ENCODE measurements around the gene PPM1K. TPM values are rescaled to one million over a fixed set of nuclear protein-coding genes. Genes with fewer than 3 reads are reported as not detected.
A peak's percentile ranks its signal among the peaks of the same experiment; 100 is the strongest.

PPM1K gene
- total and polyA plus RNA-seq, 9 of the 15 experiments (the other 6 are each of a cell fraction or from before 2014, with no cell fraction given), result 8.2 to 18.0 (median 10.5) TPM

DNA sequence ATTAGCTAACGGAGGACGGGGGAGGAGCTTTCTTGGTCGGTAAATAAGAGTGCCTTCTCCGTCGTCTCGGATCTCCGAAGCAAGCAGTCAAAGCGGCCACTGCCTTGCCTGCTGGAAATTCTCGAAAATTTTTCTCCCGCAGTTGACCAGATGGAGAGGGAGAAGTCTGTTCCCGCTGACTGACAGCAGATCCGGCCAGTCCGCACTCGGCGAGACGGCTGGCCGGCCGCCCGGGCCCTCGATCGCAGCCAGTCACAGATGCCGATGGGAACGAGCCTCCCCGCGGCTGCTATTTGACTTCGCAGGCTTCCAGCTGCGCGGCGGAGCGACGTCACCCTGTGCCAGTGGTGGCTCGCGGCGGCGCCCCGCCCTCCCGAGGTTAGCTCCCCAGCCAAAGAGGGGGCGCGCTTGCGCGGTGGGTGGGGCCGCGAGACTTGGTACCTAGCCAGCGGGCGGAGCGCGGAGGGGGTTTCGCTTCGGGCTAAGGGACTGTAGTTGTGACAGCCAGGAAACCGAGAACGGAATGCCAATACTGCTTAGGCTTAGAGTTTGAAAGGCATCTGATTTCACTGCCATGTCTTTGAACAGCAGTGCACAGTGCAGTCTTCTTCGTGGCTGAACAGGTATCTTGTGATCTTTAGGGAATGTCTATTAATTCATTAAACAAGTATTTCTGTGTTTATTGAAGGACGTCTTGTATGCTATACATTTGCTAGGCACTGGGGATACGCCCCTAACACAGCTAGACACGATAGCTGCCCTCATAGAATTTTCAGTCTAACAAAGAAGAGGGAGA, at the start of gene PPM1K (continued):
- TF ChIP-seq ZNF41 (CRISPR knock-in tag; conservative IDR thresholded peaks at IDR 0.05) (no peak), XRCC4 (IDR thresholded peaks at IDR 0.05; ENCODE audit: extremely low read depth, insufficient read depth, insufficient read length) (no peak), ZNF175 (CRISPR knock-in tag; IDR thresholded peaks at IDR 0.05; ENCODE audit: low read depth) (no peak), FOXP1 (CRISPR knock-in tag; IDR thresholded peaks at IDR 0.05) (no peak), CCAR2 (IDR thresholded peaks at IDR 0.05; ENCODE audit: low read depth, low read length) (no peak), BCLAF1 (IDR thresholded peaks at IDR 0.05; ENCODE audit: borderline replicate concordance in 1 of 2, control insufficient read depth in 1 of 2, low read depth in 2 of 2, low read length in 1 of 2) (no peak), CCNT2 (IDR thresholded peaks at IDR 0.05; ENCODE audit: borderline replicate concordance, extremely low read depth, insufficient read length, low read depth, low read length) (peak; percentile 76), FOXK2 (conservative IDR thresholded peaks at IDR 0.05 in 1 of 2, IDR thresholded peaks at IDR 0.05 in 1 of 2; ENCODE audit: low read depth in 2 of 2) (no peak), ATF1 (CRISPR knock-in tag; IDR thresholded peaks at IDR 0.05) (peak; percentile 30; the same call in 1 of the 2 replicates), ATF1 (tag; IDR thresholded peaks at IDR 0.05) (peak; percentile 94), DNMT1 (IDR thresholded peaks at IDR 0.05) (no peak), KAT8 (IDR thresholded peaks at IDR 0.05; ENCODE audit: low read depth) (no peak), ZNF146 (CRISPR knock-in tag; IDR thresholded peaks at IDR 0.05; ENCODE audit: unreplicated experiment) (no peak), NCOR1 (IDR thresholded peaks at IDR 0.05) (no peak), TAF9B (IDR thresholded peaks at IDR 0.05; ENCODE audit: partially characterized antibody) (peak; percentile 86), KLF6 (CRISPR knock-in tag; IDR thresholded peaks at IDR 0.05; ENCODE audit: borderline replicate concordance) (no peak), DPF2 (IDR thresholded peaks at IDR 0.05) (0 out of 2 replicates have a peak, but pooled peaks have one; percentile 5), MTA3 (IDR thresholded peaks at IDR 0.05; ENCODE audit: borderline replicate concordance) (no peak; the same call in 1 of the 2 replicates), TEAD4 (IDR thresholded peaks at IDR 0.05; ENCODE audit: low read length) (peak; percentile 32; the same call in 1 of the 2 replicates), TEAD4 (CRISPR knock-in tag; IDR thresholded peaks at IDR 0.05; ENCODE audit: borderline replicate concordance) (no peak), TEAD1 (CRISPR knock-in tag; IDR thresholded peaks at IDR 0.05) (peak in 1 of 2 experiments; percentile 92; a peak in 2 of 4 replicates), LARP7 (IDR thresholded peaks at IDR 0.05) (no peak)
- TF ChIP-seq, protein P1, sequence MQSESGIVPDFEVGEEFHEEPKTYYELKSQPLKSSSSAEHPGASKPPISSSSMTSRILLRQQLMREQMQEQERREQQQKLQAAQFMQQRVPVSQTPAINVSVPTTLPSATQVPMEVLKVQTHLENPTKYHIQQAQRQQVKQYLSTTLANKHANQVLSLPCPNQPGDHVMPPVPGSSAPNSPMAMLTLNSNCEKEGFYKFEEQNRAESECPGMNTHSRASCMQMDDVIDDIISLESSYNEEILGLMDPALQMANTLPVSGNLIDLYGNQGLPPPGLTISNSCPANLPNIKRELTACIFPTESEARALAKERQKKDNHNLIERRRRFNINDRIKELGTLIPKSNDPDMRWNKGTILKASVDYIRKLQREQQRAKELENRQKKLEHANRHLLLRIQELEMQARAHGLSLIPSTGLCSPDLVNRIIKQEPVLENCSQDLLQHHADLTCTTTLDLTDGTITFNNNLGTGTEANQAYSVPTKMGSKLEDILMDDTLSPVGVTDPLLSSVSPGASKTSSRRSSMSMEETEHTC (IDR thresholded peaks at IDR 0.05), result no peak
- TF ChIP-seq, protein P2, sequence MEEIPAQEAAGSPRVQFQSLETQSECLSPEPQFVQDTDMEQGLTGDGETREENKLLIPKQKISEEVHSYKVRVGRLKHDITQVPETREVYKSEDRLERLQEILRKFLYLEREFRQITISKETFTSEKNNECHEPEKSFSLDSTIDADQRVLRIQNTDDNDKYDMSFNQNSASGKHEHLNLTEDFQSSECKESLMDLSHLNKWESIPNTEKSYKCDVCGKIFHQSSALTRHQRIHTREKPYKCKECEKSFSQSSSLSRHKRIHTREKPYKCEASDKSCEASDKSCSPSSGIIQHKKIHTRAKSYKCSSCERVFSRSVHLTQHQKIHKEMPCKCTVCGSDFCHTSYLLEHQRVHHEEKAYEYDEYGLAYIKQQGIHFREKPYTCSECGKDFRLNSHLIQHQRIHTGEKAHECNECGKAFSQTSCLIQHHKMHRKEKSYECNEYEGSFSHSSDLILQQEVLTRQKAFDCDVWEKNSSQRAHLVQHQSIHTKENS (CRISPR knock-in tag; IDR thresholded peaks at IDR 0.05), result no peak
